ENCODE results near the gene SH3GLB2. TPM values are rescaled to one million over a fixed set of nuclear protein-coding genes. Genes with fewer than 3 reads are reported as not detected.
"Not testable (repeated sequence)": the region's sequence is repeated elsewhere in the genome, so short reads cannot be mapped to it uniquely, and the experiment has no call there.

SH3GLB2 gene
- total and polyA plus RNA-seq, 9 donors, result 45.4 to 80.6 (median 60.0) TPM

GRCh38 chr9:129036241-129036922 is 8.3 kb upstream of the SH3GLB2 start, which contains the start of gene MIGA2:
Gene MIGA2 (plus strand): TSS chr9:129036626. CDS start chr9:129040595, 3,969 bp downstream.
- Histone ChIP-seq H3K36me3 (ENCODE audit: control insufficient read depth, insufficient read depth, low read length) (peaks cover 6% of the 10 kb centered on the region), H3K4me3 (ENCODE audit: low read length) (peak within 1 kb of the TSS; percentile 99), H3K27ac (ENCODE audit: low read length) (peak within 1 kb of the TSS; percentile 92), H3K9me3 (replicated peaks; ENCODE audit: control insufficient read depth, low read depth, low read length) (no peaks in the 10 kb centered on the region), H3K27me3 (ENCODE audit: control insufficient read depth, insufficient read depth, low read length) (no peaks in the 10 kb centered on the region), H3K4me1 (ENCODE audit: control insufficient read depth, insufficient read depth, low read length) (peaks cover 23% of the 10 kb centered on the region)
- peak; percentile 100 for DNase-seq
- WGBS (ENCODE audit: insufficient coverage), result under 1% methylated on average over 44 of the region's 49 CpGs

- not testable (repeated sequence) for H3K9me3 ChIP-seq (replicated peaks; ENCODE audit: control insufficient read depth, low read depth, low read length); DNase-seq; H3K27me3 ChIP-seq (ENCODE audit: control insufficient read depth, insufficient read depth, low read length); H3K36me3 ChIP-seq (ENCODE audit: control insufficient read depth, insufficient read depth, low read length)
- peak overlapping the region; percentile 38 for H3K4me3 ChIP-seq (ENCODE audit: low read length)
- 46% methylated on average over 8 of the region's 13 CpGs for WGBS (ENCODE audit: insufficient coverage)
- H3K27ac ChIP-seq (ENCODE audit: low read length), result peak overlapping the region; percentile 92
- peaks cover 23% of the 10 kb centered on the region for H3K4me1 ChIP-seq (ENCODE audit: control insufficient read depth, insufficient read depth, low read length)
These were observed 7.7 kb upstream of the SH3GLB2 start for GRCh38 chr9:129035838-129036237.

- no peaks in the 10 kb centered on the region for H3K27me3 ChIP-seq (ENCODE audit: control insufficient read depth, insufficient read depth, low read length)
- H3K27ac ChIP-seq (ENCODE audit: low read length), result no peak overlapping the region
- WGBS (ENCODE audit: insufficient coverage), result 82% methylated on average over 5 of the region's 8 CpGs
- H3K4me1 ChIP-seq (ENCODE audit: control insufficient read depth, insufficient read depth, low read length), result peaks cover 22% of the 10 kb centered on the region
- DNase-seq, result no peak
- no peak overlapping the region for H3K4me3 ChIP-seq (ENCODE audit: low read length)
- H3K9me3 ChIP-seq (replicated peaks; ENCODE audit: control insufficient read depth, low read depth, low read length), result no peaks in the 10 kb centered on the region
- H3K36me3 ChIP-seq (ENCODE audit: control insufficient read depth, insufficient read depth, low read length), result no peaks in the 10 kb centered on the region
These were observed 5.1 kb upstream of the SH3GLB2 start for GRCh38 chr9:129033216-129033615.

GRCh38 chr9:129032541-129033159 is 4.5 kb upstream of the SH3GLB2 start:
- peaks cover 17% of the 10 kb centered on the region for H3K4me1 ChIP-seq (ENCODE audit: control insufficient read depth, insufficient read depth, low read length)
- no peak overlapping the region for H3K4me3 ChIP-seq (ENCODE audit: low read length)
- no peaks in the 10 kb centered on the region for H3K36me3 ChIP-seq (ENCODE audit: control insufficient read depth, insufficient read depth, low read length)
- no peak for DNase-seq
- no peaks in the 10 kb centered on the region for H3K9me3 ChIP-seq (replicated peaks; ENCODE audit: control insufficient read depth, low read depth, low read length)
- 93% methylated on average over 4 of the region's 12 CpGs for WGBS (ENCODE audit: insufficient coverage)
- no peak overlapping the region for H3K27ac ChIP-seq (ENCODE audit: low read length)
- no peaks in the 10 kb centered on the region for H3K27me3 ChIP-seq (ENCODE audit: control insufficient read depth, insufficient read depth, low read length)

- no peaks in the 10 kb centered on the region for H3K9me3 ChIP-seq (replicated peaks; ENCODE audit: control insufficient read depth, low read depth, low read length)
- no peaks in the 10 kb centered on the region for H3K27me3 ChIP-seq (ENCODE audit: control insufficient read depth, insufficient read depth, low read length)
- peaks cover 20% of the 10 kb centered on the region for H3K4me1 ChIP-seq (ENCODE audit: control insufficient read depth, insufficient read depth, low read length)
- H3K4me3 ChIP-seq (ENCODE audit: low read length), result no peak overlapping the region
- DNase-seq, result no peak
- no peak overlapping the region for H3K27ac ChIP-seq (ENCODE audit: low read length)
- no peaks in the 10 kb centered on the region for H3K36me3 ChIP-seq (ENCODE audit: control insufficient read depth, insufficient read depth, low read length)
- 56% methylated on average over 2 of the region's 4 CpGs for WGBS (ENCODE audit: insufficient coverage)
These were observed 3.4 kb upstream of the SH3GLB2 start for GRCh38 chr9:129031514-129031913.

GRCh38 chr9:129030191-129030590 is 2.1 kb upstream of the SH3GLB2 start:
- H3K4me3 ChIP-seq (ENCODE audit: low read length), result no peak overlapping the region
- H3K36me3 ChIP-seq (ENCODE audit: control insufficient read depth, insufficient read depth, low read length), result no peaks in the 10 kb centered on the region
- H3K9me3 ChIP-seq (replicated peaks; ENCODE audit: control insufficient read depth, low read depth, low read length), result no peaks in the 10 kb centered on the region
- peaks cover 23% of the 10 kb centered on the region for H3K4me1 ChIP-seq (ENCODE audit: control insufficient read depth, insufficient read depth, low read length)
- H3K27me3 ChIP-seq (ENCODE audit: control insufficient read depth, insufficient read depth, low read length), result no peaks in the 10 kb centered on the region
- no peak for DNase-seq
- no peak overlapping the region for H3K27ac ChIP-seq (ENCODE audit: low read length)

GRCh38 chr9:129027685-129028191 is 393 bp downstream of the SH3GLB2 start:
- H3K27me3 ChIP-seq (ENCODE audit: control insufficient read depth, insufficient read depth, low read length), result no peaks in the 10 kb centered on the region
- H3K27ac ChIP-seq (ENCODE audit: low read length), result peak overlapping the region; percentile 84
- H3K4me3 ChIP-seq (ENCODE audit: low read length), result peak overlapping the region; percentile 64
- H3K9me3 ChIP-seq (replicated peaks; ENCODE audit: control insufficient read depth, low read depth, low read length), result no peaks in the 10 kb centered on the region
- no peak for DNase-seq
- peaks cover 37% of the 10 kb centered on the region for H3K4me1 ChIP-seq (ENCODE audit: control insufficient read depth, insufficient read depth, low read length)
- 3% methylated on average over 38 of the region's 47 CpGs for WGBS (ENCODE audit: insufficient coverage)
- H3K36me3 ChIP-seq (ENCODE audit: control insufficient read depth, insufficient read depth, low read length), result no peaks in the 10 kb centered on the region

- DNase-seq, result peak; percentile 55
These were observed 877 bp downstream of the SH3GLB2 start for GRCh38 chr9:129027224-129027684.

GRCh38 chr9:129026442-129027223 is 1.5 kb downstream of the SH3GLB2 start:
- H3K36me3 ChIP-seq (ENCODE audit: control insufficient read depth, insufficient read depth, low read length), result peaks cover 4% of the 10 kb centered on the region
- 28% methylated on average over 6 of the region's 17 CpGs for WGBS (ENCODE audit: insufficient coverage)
- H3K4me3 ChIP-seq (ENCODE audit: low read length), result peak overlapping the region; percentile 64
- H3K4me1 ChIP-seq (ENCODE audit: control insufficient read depth, insufficient read depth, low read length), result peaks cover 48% of the 10 kb centered on the region
- H3K27me3 ChIP-seq (ENCODE audit: control insufficient read depth, insufficient read depth, low read length), result no peaks in the 10 kb centered on the region
- DNase-seq, result peak; percentile 55
- no peaks in the 10 kb centered on the region for H3K9me3 ChIP-seq (replicated peaks; ENCODE audit: control insufficient read depth, low read depth, low read length)
- peak overlapping the region; percentile 84 for H3K27ac ChIP-seq (ENCODE audit: low read length)

More at GRCh38 chr9:129027224-129027684, 877 bp downstream of the SH3GLB2 start:
- Histone ChIP-seq H3K4me1 (ENCODE audit: control insufficient read depth, insufficient read depth, low read length) (peaks cover 42% of the 10 kb centered on the region), H3K36me3 (ENCODE audit: control insufficient read depth, insufficient read depth, low read length) (no peaks in the 10 kb centered on the region), H3K27me3 (ENCODE audit: control insufficient read depth, insufficient read depth, low read length) (no peaks in the 10 kb centered on the region), H3K27ac (ENCODE audit: low read length) (peak overlapping the region; percentile 84), H3K9me3 (replicated peaks; ENCODE audit: control insufficient read depth, low read depth, low read length) (no peaks in the 10 kb centered on the region), H3K4me3 (ENCODE audit: low read length) (peak overlapping the region; percentile 64)
- 23% methylated on average over 7 of the region's 9 CpGs for WGBS (ENCODE audit: insufficient coverage)

- Histone ChIP-seq H3K27me3 (ENCODE audit: control insufficient read depth, insufficient read depth, low read length) (no peaks in the 10 kb centered on the region), H3K4me1 (ENCODE audit: control insufficient read depth, insufficient read depth, low read length) (peaks cover 46% of the 10 kb centered on the region), H3K27ac (ENCODE audit: low read length) (peak overlapping the region; percentile 92), H3K4me3 (ENCODE audit: low read length) (no peak overlapping the region), H3K36me3 (ENCODE audit: control insufficient read depth, insufficient read depth, low read length) (peaks cover 14% of the 10 kb centered on the region), H3K9me3 (replicated peaks; ENCODE audit: control insufficient read depth, low read depth, low read length) (no peaks in the 10 kb centered on the region)
- no CpG with 5 or more reads among the region's 4 CpGs for WGBS (ENCODE audit: insufficient coverage)
- DNase-seq, result no peak
These were observed 4.3 kb downstream of the SH3GLB2 start for GRCh38 chr9:129023908-129024233.
